Right ventricle myocardium inferior (tissue), 1 donor: ENCODE data around the gene SMPX. TPM values are rescaled to one million over a fixed set of nuclear protein-coding genes. Genes with fewer than 3 reads are reported as not detected.
A peak's percentile ranks its signal among the peaks of the same experiment; 100 is the strongest.
"Not testable (repeated sequence)": the region's sequence is repeated elsewhere in the genome, so short reads cannot be mapped to it uniquely, and the experiment has no call there.

Experiments
- ATAC-seq: fragments of 200-7000 bp; cut with Tn5 transposase; one replicate; pipeline ENCODE4 v1.9.1; 2020; ENCODE audit warnings: mild to moderate bottlenecking, moderate library complexity
- DNase-seq: peaks from one replicate; pipeline ENCODE4 v3.0.0; 2021; ENCODE audit errors: missing footprints
- intact Hi-C: fragments of 100-400 bp; cut with DNase I; formaldehyde crosslinking; loops from one replicate; pipeline ENCODE4 v1.11.0; 2022
- long read RNA-seq: library from polyadenylated mRNA; unstranded; transcript quantifications from one replicate; pipeline ENCODE4 v2.0.0, GENCODE V29; 2021
- total RNA-seq: library from RNA; stranded (reverse); fragmentation: NEBNext Ultra II Directional; extraction: Animal tissue kit (Norgen Biotek cat#: 25700); gene quantifications from one replicate; pipeline ENCODE4 v1.2.1, GENCODE V29; 2021
- donor health status: DM: no; HTN: yes; CAD: no; lungs with severe emphysema.

Gene SMPX
- total RNA-seq = 661 TPM
- long read RNA-seq, transcript SMPX-203 (5 exons, 891 nt) = major isoform, 104 of 112 reads
- long read RNA-seq, partial matches to known transcripts = 3 of 112 reads
- long read RNA-seq, other reads (novel, unspliced or antisense) = 4 of 112 reads

DNA sequence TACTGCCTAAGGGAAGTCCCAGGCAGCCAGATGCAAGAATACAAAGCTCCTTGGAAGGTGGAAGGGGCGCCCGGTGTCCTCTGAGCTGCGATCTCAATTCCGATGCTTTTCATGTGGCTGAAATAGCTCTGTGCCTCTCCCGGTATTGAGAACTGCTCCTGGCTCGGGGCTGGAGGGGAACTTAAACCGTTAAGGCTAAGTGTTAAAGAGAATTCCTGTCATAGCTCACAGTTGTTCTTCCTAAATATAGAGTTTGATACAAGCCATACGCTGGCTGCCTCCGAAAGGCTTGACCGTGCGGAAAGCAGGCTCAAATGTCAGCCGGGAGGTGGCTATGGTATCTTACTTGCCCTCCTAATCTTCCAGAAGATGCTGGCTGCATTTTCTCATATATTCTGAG, at the start of gene SMPX:
TSS of gene SMPX (minus strand) at position 157 of the 400 bp plus-strand sequence. CDS start 3,826 bp downstream, outside the sequence.
- ATAC-seq = peak; percentile 84
- peak; percentile 33 for DNase-seq
- intact Hi-C loops = loop anchor here (1.0 to 10.0 kb wide), 3 partner anchors 39 to 187 kb away; partner anchors contain the start of genes MBTPS2 and SMS

- DNase-seq (no peak), ATAC-seq (no peak)
- intact Hi-C loops = no loop called here
Observed at GRCh38 chrX:21806691-21807090, 48.8 kb upstream of the SMPX start.

DNA sequence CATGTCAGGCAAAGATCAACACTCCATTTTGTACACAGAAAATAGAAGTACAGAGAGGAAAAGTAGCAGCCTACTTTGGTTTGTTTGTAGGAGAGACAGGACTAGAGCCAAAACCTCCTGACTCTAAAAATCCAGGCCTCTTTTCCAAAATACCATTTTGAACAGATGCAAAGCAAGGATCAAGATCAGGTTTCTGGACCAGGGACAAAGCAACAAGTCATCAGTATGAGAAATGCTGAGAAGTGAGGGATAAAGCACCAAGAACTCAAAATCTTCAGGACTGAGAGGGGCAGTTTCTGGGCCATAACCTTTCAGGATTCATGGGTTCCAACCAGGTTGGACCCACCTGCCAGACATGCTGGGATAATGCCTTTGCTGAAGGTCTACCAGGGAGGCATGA, 44.9 kb upstream of the SMPX start:
- DNase-seq (no peak), ATAC-seq (no peak)
- intact Hi-C loops = no loop called here

GRCh38 chrX:21802054-21802670, 44.2 kb upstream of the SMPX start:
- intact Hi-C loops = no loop called here
- DNase-seq (no peak), ATAC-seq (no peak)

DNA sequence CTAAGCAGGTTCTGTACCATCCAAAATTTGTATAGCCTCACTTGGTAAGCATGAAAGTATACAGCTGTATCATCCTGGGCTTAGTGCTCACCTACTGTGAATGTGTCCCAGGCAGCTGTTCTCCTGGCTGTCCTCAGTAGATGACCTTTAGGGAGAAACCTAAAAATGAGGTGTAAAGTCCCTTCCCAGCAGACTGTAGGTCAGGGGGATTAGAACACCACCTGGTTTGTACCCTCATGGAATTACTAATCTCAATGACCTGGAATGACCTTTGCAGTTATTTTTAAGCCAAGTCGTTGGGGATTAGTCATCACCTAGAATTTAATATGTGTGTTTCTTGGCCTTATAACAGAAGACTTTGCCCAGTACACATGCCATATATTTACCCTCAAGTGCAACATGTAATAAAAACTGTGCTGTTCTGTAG, 42.4 kb upstream of the SMPX start:
- intact Hi-C loops = no loop called here
- no peak for DNase-seq
- no peak for ATAC-seq

DNA sequence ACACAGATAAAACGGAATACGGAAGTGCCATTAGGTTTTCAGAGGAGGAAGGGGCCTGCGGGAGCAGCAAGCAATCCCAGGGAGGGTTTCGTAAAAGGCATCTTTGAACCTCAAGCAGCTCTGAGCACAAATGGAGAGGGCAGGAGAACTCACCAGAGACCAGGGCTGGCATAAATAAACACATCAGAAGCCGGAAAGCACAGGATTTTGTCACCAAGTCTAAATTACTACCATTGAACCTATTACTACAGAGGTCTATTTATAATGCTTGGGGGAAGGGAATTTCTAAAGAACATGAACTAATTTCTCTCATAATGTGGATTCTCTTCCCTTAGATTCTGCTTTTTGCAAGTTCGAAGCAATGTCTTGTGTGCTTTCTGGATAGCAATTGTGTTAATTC, 41.9 kb upstream of the SMPX start:
- intact Hi-C loops = loop anchor here (5.0 kb wide), 1 partner anchor 42 kb away; the partner anchor contains the start of gene SMPX
- no peak for DNase-seq
- ATAC-seq = no peak

DNA sequence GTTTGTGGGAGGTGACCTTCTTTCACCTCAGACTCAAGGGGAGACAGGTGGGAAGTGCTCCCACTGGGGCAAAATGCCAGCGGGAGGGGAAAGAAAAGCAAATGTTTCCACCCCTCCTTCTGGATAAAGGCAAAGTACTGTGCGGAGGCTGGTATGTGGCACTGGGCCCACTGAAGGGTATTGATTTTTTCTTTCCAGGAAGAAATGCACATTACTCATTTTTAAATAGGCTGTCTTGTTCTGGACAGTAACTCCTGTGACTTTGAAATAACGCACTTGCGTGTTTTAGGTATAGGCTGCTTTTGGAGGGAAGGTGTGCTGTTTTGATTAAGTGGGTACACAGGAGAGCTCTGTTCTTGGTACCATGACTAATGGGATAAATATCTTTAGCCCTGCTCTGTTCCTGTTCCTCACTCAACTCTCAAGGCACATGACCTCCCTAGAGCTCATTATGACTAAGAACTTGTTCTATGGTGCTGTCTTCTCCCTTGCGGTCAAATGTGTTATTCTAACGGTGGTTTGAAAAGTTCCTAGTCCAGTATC, 40.8 kb upstream of the SMPX start:
- intact Hi-C loops = loop anchor here (5.0 kb wide), 1 partner anchor 41 kb away; the partner anchor contains the start of gene SMPX
- peak; percentile 46 for ATAC-seq
- no peak for DNase-seq

DNA sequence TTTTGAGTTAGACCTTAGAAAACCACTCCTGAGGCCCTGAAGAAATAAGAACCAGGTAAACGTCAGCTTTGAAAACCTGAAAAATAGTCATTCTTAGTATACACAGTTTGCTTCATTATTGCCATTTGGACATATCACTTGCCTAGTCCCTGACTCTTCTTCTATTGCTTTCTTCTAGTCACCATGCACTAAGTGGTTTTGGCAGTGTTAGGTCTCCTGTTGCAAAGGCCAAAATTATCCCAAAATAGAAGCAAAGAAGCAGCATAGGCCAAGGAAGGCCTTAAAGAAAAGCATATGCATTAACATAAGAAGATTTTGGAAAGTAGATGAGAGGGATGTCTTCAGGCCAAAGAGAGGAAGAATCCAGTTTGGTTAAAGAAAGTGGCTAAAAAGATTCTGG, 24.1 kb upstream of the SMPX start:
- intact Hi-C loops = no loop called here
- no peak for DNase-seq
- ATAC-seq = no peak

DNA sequence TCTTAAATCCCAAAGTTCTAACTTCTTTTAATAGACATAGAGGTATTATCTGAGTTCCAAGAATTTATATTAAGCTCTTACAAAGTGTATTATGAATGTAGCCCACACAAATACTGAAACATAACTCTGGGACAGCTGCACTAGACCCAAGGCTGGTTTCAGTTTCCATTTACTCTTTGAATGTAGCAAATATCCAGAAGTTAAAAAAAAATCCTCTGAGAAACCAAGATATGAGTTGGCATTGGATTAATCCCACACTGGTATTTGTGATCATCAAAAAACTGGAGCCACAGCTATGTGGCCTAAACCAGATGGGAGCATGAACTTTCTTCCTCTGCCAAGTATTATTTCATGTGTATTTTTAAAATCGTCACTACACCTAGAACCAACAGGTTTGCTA, 23.6 kb upstream of the SMPX start:
- intact Hi-C loops = no loop called here
- DNase-seq (no peak), ATAC-seq (no peak)

DNA sequence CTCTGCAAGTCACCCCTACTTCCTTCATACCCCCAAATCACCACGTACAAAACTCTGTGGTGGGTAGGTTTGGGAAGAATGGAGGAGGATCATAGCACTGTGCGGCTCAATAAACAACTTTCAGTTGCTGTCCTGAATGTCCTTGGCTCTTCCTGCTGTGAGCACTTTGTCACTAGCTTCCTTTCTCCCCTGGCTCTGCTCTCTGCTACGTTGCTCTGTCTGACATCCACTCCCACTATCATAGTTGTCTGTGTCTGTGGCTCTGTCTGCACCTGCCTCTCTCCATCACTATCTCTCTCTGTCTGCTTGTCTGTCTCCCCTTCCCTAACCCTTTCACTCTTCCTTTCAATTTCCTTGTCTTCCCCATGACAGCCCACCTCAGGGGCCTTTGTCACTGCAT, 21.2 kb upstream of the SMPX start:
- peak; percentile 34 for ATAC-seq
- intact Hi-C loops = no loop called here
- DNase-seq = no peak

GRCh38 chrX:21778236-21778635, 20.3 kb upstream of the SMPX start:
- intact Hi-C loops = no loop called here
- no peak for DNase-seq
- no peak for ATAC-seq

DNA sequence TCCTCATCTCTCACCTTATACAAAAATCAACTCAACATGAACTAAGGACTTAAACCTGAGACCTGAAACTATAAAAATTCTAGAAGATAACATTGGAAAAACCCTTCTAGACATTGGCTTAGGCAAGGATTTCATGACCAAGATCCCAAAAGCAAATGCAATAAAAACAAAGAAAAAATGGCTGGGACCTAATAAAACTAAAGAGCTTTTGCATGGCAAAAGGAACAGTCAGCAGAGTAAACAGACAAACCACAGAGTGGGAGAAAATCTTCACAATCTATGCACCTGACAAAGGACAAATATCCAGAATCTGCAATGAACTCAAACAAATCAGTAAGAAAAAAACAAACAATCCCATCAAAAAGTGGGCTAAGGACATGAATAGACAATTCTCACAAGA, 17.2 kb upstream of the SMPX start:
- DNase-seq, intact Hi-C loops, ATAC-seq: not testable (repeated sequence)

GRCh38 chrX:21773036-21773435, 15.1 kb upstream of the SMPX start:
- DNase-seq, intact Hi-C loops, ATAC-seq: not testable (repeated sequence)

DNA sequence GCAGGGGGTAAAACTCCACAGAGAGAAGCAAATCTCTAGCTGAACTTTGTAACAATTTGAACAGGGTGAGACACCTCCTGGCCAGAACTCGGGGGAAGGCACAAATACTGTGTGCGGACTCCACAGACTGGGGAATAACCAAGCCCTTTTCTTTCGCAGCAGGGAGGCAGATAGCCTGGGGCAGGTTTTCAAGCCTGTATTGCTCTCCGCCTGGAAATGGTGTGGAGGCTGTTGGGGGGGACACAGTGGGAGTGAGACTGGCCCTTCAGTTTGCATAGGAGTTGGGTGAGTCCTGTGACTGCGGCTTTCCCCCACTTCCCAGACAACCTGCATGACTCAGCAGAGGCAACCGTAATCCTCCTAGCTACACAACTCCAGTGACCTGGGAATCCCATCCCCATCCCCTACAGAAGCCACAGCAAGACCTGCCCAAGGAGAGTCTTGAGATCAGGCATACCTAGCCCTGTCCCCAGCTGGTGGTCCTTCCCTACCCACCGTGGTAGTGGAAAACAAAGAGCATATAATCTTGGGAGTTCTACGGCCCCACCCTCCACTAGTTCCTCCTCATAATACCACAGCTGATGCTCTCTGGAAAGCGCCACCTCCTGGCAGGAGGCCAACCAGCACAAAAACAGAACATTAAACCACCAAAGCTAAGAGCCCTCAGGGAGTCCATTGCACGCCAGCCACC, 12.9 kb upstream of the SMPX start:
- intact Hi-C loops = no loop called here
- ATAC-seq (no peak), DNase-seq (no peak)

- DNase-seq (no peak), ATAC-seq (no peak)
- intact Hi-C loops = no loop called here
Observed at GRCh38 chrX:21766101-21766500, 8.2 kb upstream of the SMPX start.

GRCh38 chrX:21764008-21764407, 6.1 kb upstream of the SMPX start:
- intact Hi-C loops = no loop called here
- DNase-seq (no peak), ATAC-seq (no peak)

DNA sequence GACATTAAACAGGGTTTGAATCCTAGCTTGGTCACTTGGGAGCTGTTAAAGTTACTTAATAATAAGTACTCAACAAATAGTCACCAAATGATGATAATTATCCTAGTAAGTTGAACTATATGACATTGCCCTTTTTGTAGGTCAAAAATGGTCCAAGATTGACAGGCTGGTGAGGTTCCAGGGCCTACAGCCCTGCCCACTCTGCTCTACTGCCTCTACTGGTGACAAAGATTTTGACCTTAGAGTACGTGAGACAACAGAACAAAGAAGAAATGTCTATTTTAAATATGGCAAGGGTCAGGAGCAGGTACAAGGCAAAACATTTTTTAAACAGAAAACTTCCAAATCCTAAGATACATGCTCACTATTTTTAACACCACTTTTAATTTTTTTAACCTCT, 572 bp upstream of the SMPX start:
- peak; percentile 40 for ATAC-seq
- intact Hi-C loops = loop anchor here (5.0 to 10.0 kb wide), 2 partner anchors 39 to 186 kb away; partner anchors contain the start of gene SMS
- no peak for DNase-seq

DNA sequence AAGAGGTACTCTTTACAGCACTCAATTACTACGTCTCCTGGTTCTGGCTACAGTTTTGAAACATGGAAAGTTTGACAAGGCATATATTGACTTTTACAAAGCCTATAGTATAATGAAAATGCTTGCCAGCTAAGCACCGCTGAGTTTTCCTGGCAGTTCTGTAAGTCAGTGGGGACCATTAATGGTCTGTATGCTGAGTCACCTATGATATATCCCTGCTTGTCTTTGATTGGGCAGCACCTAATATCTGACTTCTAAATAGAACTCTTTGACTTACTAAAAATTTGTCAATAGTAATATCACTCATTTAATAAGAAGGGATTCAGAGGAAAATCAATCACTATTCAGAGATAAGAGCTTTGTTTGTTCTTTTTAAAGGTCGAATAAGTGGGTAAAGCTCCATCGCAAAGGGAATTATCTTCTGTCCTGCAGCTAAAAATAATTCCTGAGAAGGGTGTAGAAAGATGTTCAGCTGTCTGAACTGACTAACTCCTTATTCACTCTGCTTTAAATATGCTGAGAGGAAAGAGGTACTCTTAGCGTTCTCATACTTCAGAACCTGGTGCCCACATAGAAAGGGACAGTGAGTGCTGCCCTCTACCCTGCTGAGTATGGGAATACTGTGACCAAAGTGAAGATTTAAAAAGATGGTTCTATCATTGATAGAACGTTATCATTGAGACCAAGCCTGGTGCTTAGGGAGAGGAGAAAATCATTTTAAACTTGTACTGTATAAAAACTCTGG, 959 bp downstream of the SMPX start:
- DNase-seq (no peak), ATAC-seq (peak; percentile 88)
- intact Hi-C loops = loop anchor here (1.0 to 10.0 kb wide), 3 partner anchors 40 to 188 kb away; partner anchors contain the start of genes MBTPS2 and SMS

DNA sequence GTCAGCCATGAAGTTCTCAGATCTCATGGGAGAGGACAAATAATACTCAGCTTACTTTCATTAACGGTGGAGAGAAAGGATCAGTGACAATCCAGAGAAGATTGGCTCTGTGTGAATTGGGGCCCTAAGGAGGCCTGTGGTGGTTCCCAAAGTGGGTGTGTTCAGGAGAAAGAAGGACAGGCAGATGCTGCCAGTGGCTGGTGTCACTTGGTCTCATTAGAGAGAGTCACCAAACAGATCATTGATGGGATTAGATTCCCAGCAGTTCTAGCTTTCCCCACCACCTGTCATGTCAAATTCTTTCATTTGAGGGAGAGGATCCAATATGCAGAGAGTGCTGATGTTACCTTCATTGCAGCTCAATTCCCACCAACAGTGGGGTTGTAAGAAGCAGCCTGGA, 8.0 kb downstream of the SMPX start:
- ATAC-seq (no peak), DNase-seq (no peak)
- intact Hi-C loops = loop anchor here (10.0 kb wide), 2 partner anchors 195 to 1225 kb away; partner anchors contain the start of gene SMS
